BE2C (cell line): ENCODE data around the gene UBB.

Experiments used
- DNase-seq: peaks from one replicate; pipeline ENCODE4 v3.0.0-alpha.2; 2020
- H3K27me3 ChIP-seq: fragments of 250-450 bp; sonication (Bioruptor Pico); 2 replicates; pipeline ENCODE4 v1.5.1; 2020; ENCODE audit warnings: mild to moderate bottlenecking
- H3K36me3 ChIP-seq: fragments of 250-450 bp; sonication (Bioruptor Pico); 2 replicates; pipeline ENCODE4 v1.5.1; 2020; ENCODE audit warnings: mild to moderate bottlenecking
- H3K4me1 ChIP-seq: fragments of 250-450 bp; sonication (Bioruptor Pico); 2 replicates; pipeline ENCODE4 v1.5.1; 2020
- H3K4me3 ChIP-seq: 2 replicates; pipeline ENCODE4 v1.5.1; 2011; ENCODE audit warnings: low read depth, low read length
- H3K9me3 ChIP-seq: fragments of 250-450 bp; sonication (Bioruptor Pico); 2 replicates; pipeline ENCODE4 v1.5.1; 2020
- CTCF ChIP-seq: IDR thresholded peaks from 2 replicates; pipeline ENCODE4 v1.5.1; 2012; ENCODE audit warnings: mild to moderate bottlenecking, low read depth, low read length

The UBB gene

GRCh38 chr17:16345565-16345964 is 35.3 kb upstream of the UBB start:
- DNase-seq = no peak
- Histone ChIP-seq H3K4me1 (no peaks in the 10 kb centered on the region), H3K27me3 (no peaks in the 10 kb centered on the region), H3K4me3 (no peak overlapping the region), H3K9me3 (no peaks in the 10 kb centered on the region), H3K36me3 (peaks cover 21% of the 10 kb centered on the region)
- TF ChIP-seq CTCF = no peak

- Histone ChIP-seq H3K27me3 (no peaks in the 10 kb centered on the region), H3K4me1 (no peaks in the 10 kb centered on the region), H3K36me3 (peaks cover 21% of the 10 kb centered on the region), H3K4me3 (no peak overlapping the region), H3K9me3 (no peaks in the 10 kb centered on the region)
- TF ChIP-seq CTCF = no peak
- DNase-seq = no peak
Observed at GRCh38 chr17:16346721-16347271, 34.1 kb upstream of the UBB start.

GRCh38 chr17:16348586-16348985 is 32.3 kb upstream of the UBB start:
- DNase-seq = no peak
- Histone ChIP-seq H3K4me3 (no peak overlapping the region), H3K4me1 (no peaks in the 10 kb centered on the region), H3K27me3 (no peaks in the 10 kb centered on the region), H3K9me3 (no peaks in the 10 kb centered on the region), H3K36me3 (peaks cover 21% of the 10 kb centered on the region)
- no peak for TF ChIP-seq CTCF

GRCh38 chr17:16349431-16349830 is 31.5 kb upstream of the UBB start:
- peaks cover 21% of the 10 kb centered on the region for H3K36me3 ChIP-seq
- no peak for DNase-seq

GRCh38 chr17:16351831-16352230 is 29.1 kb upstream of the UBB start:
- Histone ChIP-seq H3K27me3 (no peaks in the 10 kb centered on the region), H3K36me3 (peaks cover 21% of the 10 kb centered on the region), H3K9me3 (no peaks in the 10 kb centered on the region), H3K4me3 (peak overlapping the region; percentile 82), H3K4me1 (no peaks in the 10 kb centered on the region)
- TF ChIP-seq CTCF = no peak
- no peak for DNase-seq

More at GRCh38 chr17:16349431-16349830, 31.5 kb upstream of the UBB start:
- Histone ChIP-seq H3K4me3 (no peak overlapping the region), H3K9me3 (no peaks in the 10 kb centered on the region), H3K27me3 (no peaks in the 10 kb centered on the region), H3K4me1 (no peaks in the 10 kb centered on the region)
- TF ChIP-seq CTCF = no peak

- Histone ChIP-seq H3K27me3 (no peaks in the 10 kb centered on the region), H3K9me3 (no peaks in the 10 kb centered on the region), H3K4me1 (no peaks in the 10 kb centered on the region), H3K4me3 (peak overlapping the region; percentile 82), H3K36me3 (peaks cover 18% of the 10 kb centered on the region)
- TF ChIP-seq CTCF = no peak
- peak; percentile 63 for DNase-seq
Observed at GRCh38 chr17:16352303-16352666, 28.6 kb upstream of the UBB start.
